HL-60 (cell line): Measurements from ENCODE around the gene ATRNL1.

Experiments used
- DNase-seq, 2 experiments: peaks; one replicate each; pipeline ENCODE4 v3.0.0-alpha.2; 2010 to 2020; ENCODE audit warnings: low read depth in 1 of 2, low spot score in 1 of 2
- H3K27ac ChIP-seq: fragments of 250-450 bp; sonication (Bioruptor Pico); replicated peaks from 2 replicates; pipeline ENCODE4 v1.5.1; 2020; ENCODE audit warnings: mild to moderate bottlenecking, moderate library complexity
- H3K27me3 ChIP-seq: fragments of 250-450 bp; sonication (Bioruptor Pico); 2 replicates; pipeline ENCODE4 v1.5.1; 2021; ENCODE audit warnings: mild to moderate bottlenecking, moderate library complexity; ENCODE audit not compliant: insufficient read depth, poor library complexity, severe bottlenecking
- H3K4me3 ChIP-seq: replicated peaks from 2 replicates; pipeline ENCODE4 v1.5.1; 2011; ENCODE audit warnings: mild to moderate bottlenecking, control low read depth, low read length; ENCODE audit not compliant: insufficient read depth
- GABPA ChIP-seq: IDR thresholded peaks from 2 replicates; pipeline ENCODE4 v1.6.1; 2012; ENCODE audit warnings: low read depth
- POLR2AphosphoS5 ChIP-seq: IDR thresholded peaks from 2 replicates; pipeline ENCODE4 v1.6.1; 2012; ENCODE audit warnings: low read depth
- SPI1 ChIP-seq: IDR thresholded peaks from 2 replicates; pipeline ENCODE4 v1.6.1; 2012; ENCODE audit warnings: low read depth, mild to moderate bottlenecking, borderline replicate concordance
- TF ChIP-seq, protein P1 (sequence below): IDR thresholded peaks from 2 replicates; pipeline ENCODE4 v1.6.1; 2012; ENCODE audit warnings: low read depth; ENCODE audit not compliant: insufficient replicate concordance
- TF ChIP-seq, protein P2 (sequence below): IDR thresholded peaks from one replicate; pipeline ENCODE4 v1.5.1; 2011; ENCODE audit warnings: low read length, control low read depth, inconsistent platforms; ENCODE audit not compliant: insufficient read depth

ATRNL1 gene

DNA sequence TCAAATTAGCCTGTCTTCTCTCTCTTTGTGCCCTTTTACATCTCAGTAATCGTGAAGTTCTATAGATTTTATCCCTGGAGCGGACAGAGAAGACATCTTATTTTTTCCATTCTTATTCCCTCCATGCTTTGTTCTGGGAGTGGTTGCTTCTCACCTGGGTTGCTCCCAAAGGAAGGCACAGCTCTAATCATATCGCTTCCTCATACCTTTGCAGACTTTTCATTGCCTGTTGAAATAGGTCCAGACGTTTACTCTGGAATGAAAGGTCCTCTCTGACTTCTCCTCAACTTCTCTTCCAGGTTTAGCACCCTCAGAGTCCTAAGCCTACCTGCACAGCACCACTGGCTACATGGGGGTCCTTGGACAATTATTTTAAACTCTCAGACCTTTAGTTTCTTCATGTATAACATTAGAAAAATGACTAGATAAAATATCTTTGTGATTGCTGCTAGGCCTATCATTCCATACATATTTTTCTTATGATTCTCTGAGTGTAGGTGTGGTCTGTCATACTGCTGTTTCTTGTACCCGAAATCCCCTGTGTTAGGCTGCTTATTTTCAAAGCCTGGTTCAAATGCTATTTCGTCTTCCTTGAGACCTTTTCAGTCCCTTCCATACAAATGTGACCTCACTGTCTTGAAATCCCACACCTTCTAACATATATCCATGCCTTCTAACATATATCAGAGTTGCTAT, 761.7 kb downstream of the ATRNL1 start:
- TF ChIP-seq, protein P1, sequence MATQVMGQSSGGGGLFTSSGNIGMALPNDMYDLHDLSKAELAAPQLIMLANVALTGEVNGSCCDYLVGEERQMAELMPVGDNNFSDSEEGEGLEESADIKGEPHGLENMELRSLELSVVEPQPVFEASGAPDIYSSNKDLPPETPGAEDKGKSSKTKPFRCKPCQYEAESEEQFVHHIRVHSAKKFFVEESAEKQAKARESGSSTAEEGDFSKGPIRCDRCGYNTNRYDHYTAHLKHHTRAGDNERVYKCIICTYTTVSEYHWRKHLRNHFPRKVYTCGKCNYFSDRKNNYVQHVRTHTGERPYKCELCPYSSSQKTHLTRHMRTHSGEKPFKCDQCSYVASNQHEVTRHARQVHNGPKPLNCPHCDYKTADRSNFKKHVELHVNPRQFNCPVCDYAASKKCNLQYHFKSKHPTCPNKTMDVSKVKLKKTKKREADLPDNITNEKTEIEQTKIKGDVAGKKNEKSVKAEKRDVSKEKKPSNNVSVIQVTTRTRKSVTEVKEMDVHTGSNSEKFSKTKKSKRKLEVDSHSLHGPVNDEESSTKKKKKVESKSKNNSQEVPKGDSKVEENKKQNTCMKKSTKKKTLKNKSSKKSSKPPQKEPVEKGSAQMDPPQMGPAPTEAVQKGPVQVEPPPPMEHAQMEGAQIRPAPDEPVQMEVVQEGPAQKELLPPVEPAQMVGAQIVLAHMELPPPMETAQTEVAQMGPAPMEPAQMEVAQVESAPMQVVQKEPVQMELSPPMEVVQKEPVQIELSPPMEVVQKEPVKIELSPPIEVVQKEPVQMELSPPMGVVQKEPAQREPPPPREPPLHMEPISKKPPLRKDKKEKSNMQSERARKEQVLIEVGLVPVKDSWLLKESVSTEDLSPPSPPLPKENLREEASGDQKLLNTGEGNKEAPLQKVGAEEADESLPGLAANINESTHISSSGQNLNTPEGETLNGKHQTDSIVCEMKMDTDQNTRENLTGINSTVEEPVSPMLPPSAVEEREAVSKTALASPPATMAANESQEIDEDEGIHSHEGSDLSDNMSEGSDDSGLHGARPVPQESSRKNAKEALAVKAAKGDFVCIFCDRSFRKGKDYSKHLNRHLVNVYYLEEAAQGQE = no peak
- TF ChIP-seq GABPA (no peak), POLR2AphosphoS5 (no peak), SPI1 (no peak)
- TF ChIP-seq, protein P2, sequence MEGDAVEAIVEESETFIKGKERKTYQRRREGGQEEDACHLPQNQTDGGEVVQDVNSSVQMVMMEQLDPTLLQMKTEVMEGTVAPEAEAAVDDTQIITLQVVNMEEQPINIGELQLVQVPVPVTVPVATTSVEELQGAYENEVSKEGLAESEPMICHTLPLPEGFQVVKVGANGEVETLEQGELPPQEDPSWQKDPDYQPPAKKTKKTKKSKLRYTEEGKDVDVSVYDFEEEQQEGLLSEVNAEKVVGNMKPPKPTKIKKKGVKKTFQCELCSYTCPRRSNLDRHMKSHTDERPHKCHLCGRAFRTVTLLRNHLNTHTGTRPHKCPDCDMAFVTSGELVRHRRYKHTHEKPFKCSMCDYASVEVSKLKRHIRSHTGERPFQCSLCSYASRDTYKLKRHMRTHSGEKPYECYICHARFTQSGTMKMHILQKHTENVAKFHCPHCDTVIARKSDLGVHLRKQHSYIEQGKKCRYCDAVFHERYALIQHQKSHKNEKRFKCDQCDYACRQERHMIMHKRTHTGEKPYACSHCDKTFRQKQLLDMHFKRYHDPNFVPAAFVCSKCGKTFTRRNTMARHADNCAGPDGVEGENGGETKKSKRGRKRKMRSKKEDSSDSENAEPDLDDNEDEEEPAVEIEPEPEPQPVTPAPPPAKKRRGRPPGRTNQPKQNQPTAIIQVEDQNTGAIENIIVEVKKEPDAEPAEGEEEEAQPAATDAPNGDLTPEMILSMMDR = no peak
- H3K27ac ChIP-seq = no peak overlapping the region
- no peak overlapping the region for H3K4me3 ChIP-seq
- no peaks in the 10 kb centered on the region for H3K27me3 ChIP-seq
- DNase-seq = no peak

DNA sequence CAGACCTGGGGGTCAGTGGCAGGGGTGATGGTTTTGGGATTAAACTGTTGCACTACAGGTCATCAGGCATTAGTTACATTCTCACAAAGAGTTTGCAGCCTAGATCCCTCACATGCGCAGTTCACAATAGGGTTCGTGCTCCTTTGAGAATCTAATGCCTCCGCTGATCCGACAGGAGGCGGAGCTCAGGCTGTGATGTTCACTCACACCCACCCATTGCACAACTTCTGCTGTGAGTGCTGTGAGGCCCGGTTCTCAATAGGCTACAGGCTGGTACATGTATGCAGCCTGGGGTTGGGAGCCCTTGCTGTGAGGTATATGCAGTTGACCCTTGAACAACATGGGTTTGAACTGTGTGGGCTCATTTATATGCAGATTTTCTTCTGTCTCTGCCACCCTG, 763.4 kb downstream of the ATRNL1 start:
- Histone ChIP-seq H3K27me3 (no peaks in the 10 kb centered on the region), H3K27ac (no peak overlapping the region), H3K4me3 (no peak overlapping the region)
- no peak for DNase-seq
- TF ChIP-seq SPI1 (no peak), POLR2AphosphoS5 (no peak), GABPA (no peak)
- TF ChIP-seq, protein P1 = no peak
- TF ChIP-seq, protein P2 = no peak

DNA sequence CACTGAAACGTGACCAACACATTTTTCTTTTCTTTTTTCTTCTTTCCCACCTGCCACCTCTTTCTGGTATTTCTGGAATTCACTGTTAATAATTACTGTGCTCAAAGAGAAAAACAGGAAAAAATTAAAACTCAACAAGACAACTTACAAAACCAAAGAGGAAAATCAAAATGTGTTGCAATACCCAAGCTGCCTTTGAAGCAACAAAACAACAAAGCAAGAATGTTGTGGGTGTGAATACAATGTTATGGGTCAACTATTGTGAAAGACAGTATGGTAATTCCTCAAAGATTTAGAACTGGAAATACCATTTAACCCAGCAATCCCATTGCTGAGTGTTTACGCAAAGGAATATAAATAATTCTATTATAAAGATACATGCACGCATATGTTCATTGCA, 764.7 kb downstream of the ATRNL1 start:
- DNase-seq = no peak
- TF ChIP-seq GABPA = no peak
- TF ChIP-seq, protein P2 = no peak
- no peak for TF ChIP-seq SPI1
- no peak for TF ChIP-seq POLR2AphosphoS5
- TF ChIP-seq, protein P1 = no peak
- H3K27ac ChIP-seq = no peak overlapping the region

More for the DNA sequence above, 764.7 kb downstream of the ATRNL1 start:
- H3K27me3 ChIP-seq = no peaks in the 10 kb centered on the region
- no peak overlapping the region for H3K4me3 ChIP-seq
